Measurements from ENCODE around the gene COX19.
A peak's percentile ranks its signal among the peaks of the same experiment; 100 is the strongest.
"Not testable (repeated sequence)": the region's sequence is repeated elsewhere in the genome, so short reads cannot be mapped to it uniquely, and the experiment has no call there.

COX19 gene

GRCh38 chr7:1009747-1010146, 34.4 kb upstream of the COX19 start:
- no peak for DNase-seq

GRCh38 chr7:1008733-1009363, 33.5 kb upstream of the COX19 start:
- DNase-seq, result no peak

GRCh38 chr7:1007901-1008300, 32.6 kb upstream of the COX19 start:
- no peak for DNase-seq

GRCh38 chr7:1005303-1005702, 30.0 kb upstream of the COX19 start:
- no peak for DNase-seq

GRCh38 chr7:1004018-1004852, 28.9 kb upstream of the COX19 start:
- no peak for DNase-seq

GRCh38 chr7:1002445-1002844, 27.1 kb upstream of the COX19 start:
- not testable (repeated sequence) for DNase-seq

GRCh38 chr7:1002026-1002425, 26.7 kb upstream of the COX19 start:
- not testable (repeated sequence) for DNase-seq

GRCh38 chr7:1001069-1001770, 25.9 kb upstream of the COX19 start:
- DNase-seq, result not testable (repeated sequence)

GRCh38 chr7:999941-1000935, 24.9 kb upstream of the COX19 start:
- DNase-seq, result no peak

GRCh38 chr7:999149-999879, 24.0 kb upstream of the COX19 start:
- no peak for DNase-seq

GRCh38 chr7:997404-998395, 22.4 kb upstream of the COX19 start:
- DNase-seq, result no peak

- DNase-seq, result no peak
Observed at GRCh38 chr7:996079-996872, 20.9 kb upstream of the COX19 start.

- no peak for DNase-seq
Observed at GRCh38 chr7:995571-995970, 20.2 kb upstream of the COX19 start.

GRCh38 chr7:994592-995308, 19.4 kb upstream of the COX19 start:
- DNase-seq, result no peak

- DNase-seq, result peak; percentile 89
Observed at GRCh38 chr7:992709-993607, 17.6 kb upstream of the COX19 start.

- no peak for DNase-seq
Observed at GRCh38 chr7:991729-992656, 16.6 kb upstream of the COX19 start.

All from CD4-positive, alpha-beta T cell treated with Interleukin-4 for 4 hours (primary cell).